ENCODE measurements around the gene SDF4. TPM values are rescaled to one million over a fixed set of nuclear protein-coding genes. Genes with fewer than 3 reads are reported as not detected.

SDF4 gene
- total and polyA plus RNA-seq, 2 of the 13 experiments (the other 11 are each of a cell fraction or from before 2014, with no cell fraction given), result 80.8 to 107 TPM

- TF ChIP-seq POLR2AphosphoS5 (IDR thresholded peaks at IDR 0.05; ENCODE audit: low read depth, low read length), result peak; percentile 50
- peak; percentile 64 for TF ChIP-seq TFE3 (CRISPR knock-in tag; IDR thresholded peaks at IDR 0.05)
- TF ChIP-seq MNT (IDR thresholded peaks at IDR 0.05), result no peak
- TF ChIP-seq DMAP1 (CRISPR knock-in tag; IDR thresholded peaks at IDR 0.05), result peak; percentile 54
- no peak for TF ChIP-seq FOXK2 (IDR thresholded peaks at IDR 0.05)
- no peak for TF ChIP-seq SIX4 (CRISPR knock-in tag; IDR thresholded peaks at IDR 0.05)
- no peak for TF ChIP-seq ZNF253 (CRISPR knock-in tag; IDR thresholded peaks at IDR 0.05; ENCODE audit: borderline replicate concordance)
- no peak for TF ChIP-seq TERF1 (CRISPR knock-in tag; IDR thresholded peaks at IDR 0.05)
- no peak for TF ChIP-seq ZNF644 (CRISPR knock-in tag; IDR thresholded peaks at IDR 0.05; ENCODE audit: low read depth)
- TF ChIP-seq ZNF510 (CRISPR knock-in tag; IDR thresholded peaks at IDR 0.05; ENCODE audit: low read depth), result 0 out of 2 replicates have a peak, but pooled peaks have one; percentile 59
- TF ChIP-seq PAXIP1 (CRISPR knock-in tag; conservative IDR thresholded peaks at IDR 0.05), result peak; percentile 38
- no peak for TF ChIP-seq ZNF878 (CRISPR knock-in tag; IDR thresholded peaks at IDR 0.05)
- TF ChIP-seq SOX13 (IDR thresholded peaks at IDR 0.05), result peak; percentile 12; the same call in 1 of the 2 replicates
- peak in 1 of 2 experiments; percentile 31; a peak in 1 of 4 replicates for TF ChIP-seq SOX13 (CRISPR knock-in tag; conservative IDR thresholded peaks at IDR 0.05 in 1 of 2, IDR thresholded peaks at IDR 0.05 in 1 of 2)
- no peak for TF ChIP-seq SKIL (CRISPR knock-in tag; IDR thresholded peaks at IDR 0.05; ENCODE audit: borderline replicate concordance)
- TF ChIP-seq ZNF704 (CRISPR knock-in tag; IDR thresholded peaks at IDR 0.05; ENCODE audit: borderline replicate concordance), result no peak; the same call in 1 of the 2 replicates
- 0 out of 2 replicates have a peak, but pooled peaks have one; percentile 33 for TF ChIP-seq ZNF350 (CRISPR knock-in tag; IDR thresholded peaks at IDR 0.05; ENCODE audit: borderline replicate concordance, low read depth)
Observed at GRCh38 chr1:1231400-1232207, at the start of gene SDF4 (continued).
